Subcutaneous abdominal adipose tissue (tissue), 5 donors: ENCODE data around the gene MKNK1.

Experiments
- H3K27ac ChIP-seq: one replicate; pipeline ENCODE4 v1.7.0; 2013; ENCODE audit warnings: low read depth, mild to moderate bottlenecking, inconsistent platforms, low read length, moderate library complexity
- H3K27me3 ChIP-seq, 5 donors: one replicate each; pipeline ENCODE4 v1.7.0; 2013; ENCODE audit warnings: low read length in 5 of 5, inconsistent platforms in 1 of 5; ENCODE audit not compliant: control insufficient read depth in 5 of 5, insufficient read depth in 4 of 5
- H3K36me3 ChIP-seq, 5 donors: one replicate each; pipeline ENCODE4 v1.7.0; 2013; ENCODE audit warnings: low read length in 5 of 5; ENCODE audit not compliant: control insufficient read depth in 5 of 5, insufficient read depth in 5 of 5
- H3K4me1 ChIP-seq, 5 donors: one replicate each; pipeline ENCODE4 v1.7.0; 2013; ENCODE audit warnings: low read length in 5 of 5, mild to moderate bottlenecking in 3 of 5, moderate library complexity in 1 of 5; ENCODE audit not compliant: control insufficient read depth in 5 of 5, insufficient read depth in 5 of 5
- H3K4me3 ChIP-seq, 5 donors: one replicate each; pipeline ENCODE4 v1.7.0; 2013; ENCODE audit warnings: low read length in 5 of 5, low read depth in 1 of 5
- H3K9ac ChIP-seq, 5 donors: one replicate each; pipeline ENCODE4 v1.7.0; 2013; ENCODE audit warnings: low read length in 5 of 5, mild to moderate bottlenecking in 4 of 5, moderate library complexity in 3 of 5
- H3K9me3 ChIP-seq, 5 donors: one replicate each; pipeline ENCODE4 v1.7.0; 2013; ENCODE audit warnings: low read length in 5 of 5; ENCODE audit not compliant: control insufficient read depth in 5 of 5
- donor health status: healthy.
- donor health status: healthy.
- donor health status: healthy.
- donor health status: healthy.
- donor health status: healthy.

The MKNK1 gene

DNA sequence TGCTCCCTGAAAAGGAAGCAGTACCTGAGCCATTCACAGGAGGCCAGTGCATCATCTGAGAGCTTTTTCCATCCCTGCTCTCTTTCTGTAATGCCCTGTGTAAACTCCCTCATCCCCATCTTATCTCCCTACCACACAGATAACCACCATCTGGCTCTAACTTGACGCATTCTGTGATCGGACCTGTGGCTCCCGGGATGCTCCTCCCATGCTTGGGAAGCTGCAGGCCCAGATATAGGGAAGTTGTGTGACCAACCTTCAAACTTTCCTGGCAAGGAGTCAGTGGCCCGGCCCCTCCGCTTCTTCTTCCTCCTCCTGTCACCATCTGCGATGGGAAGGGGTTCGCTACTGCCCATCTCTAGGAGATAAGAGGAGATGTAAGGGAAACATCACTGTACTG, 21.1 kb downstream of the MKNK1 start:
- Histone ChIP-seq H3K9me3 (no peaks in the 10 kb centered on the region), H3K27me3 (no peaks in the 10 kb centered on the region), H3K9ac (no peak overlapping the region), H3K27ac (no peak overlapping the region), H3K36me3 (peaks cover 16 to 80% (median 69%) of the 10 kb centered on the region in 5 donors), H3K4me1 (peaks cover 0 to 51% (median 25%) of the 10 kb centered on the region in 5 donors), H3K4me3 (no peak overlapping the region)

DNA sequence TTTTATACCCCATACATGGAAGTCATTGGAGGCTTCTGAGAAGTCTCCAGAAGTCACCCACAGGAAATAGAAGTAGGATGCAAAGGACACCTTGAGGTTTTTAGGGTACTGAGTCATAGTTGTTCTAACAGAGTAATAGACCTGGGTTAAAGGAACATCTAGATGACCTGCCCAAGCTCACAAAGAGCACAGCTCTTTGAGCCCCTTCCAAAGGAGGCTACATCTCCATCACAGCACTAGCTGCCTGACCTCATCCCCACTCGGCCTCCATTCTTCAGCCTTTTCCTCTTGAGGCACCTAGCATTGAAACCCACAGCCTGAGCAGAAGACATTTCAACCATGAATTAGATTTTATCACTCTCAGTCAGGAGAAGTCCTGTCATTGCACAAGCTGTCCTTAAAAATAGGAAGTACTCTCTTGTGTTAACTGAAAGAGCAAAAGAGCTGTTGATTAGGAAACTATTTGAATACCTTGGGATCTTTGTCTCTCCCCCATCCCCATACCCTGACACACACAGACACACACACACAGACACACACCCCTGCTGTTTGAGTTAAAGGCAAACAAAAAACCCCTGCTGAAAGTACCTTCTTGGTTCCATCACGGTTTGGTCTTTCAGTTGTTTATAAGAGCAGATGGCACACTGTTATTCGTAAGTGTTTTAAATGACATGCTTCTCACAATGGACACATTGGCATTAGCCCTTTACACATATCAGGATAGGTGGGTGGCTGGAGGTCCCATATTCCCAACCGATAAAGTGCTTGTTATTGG, 22.2 kb downstream of the MKNK1 start:
- no peak overlapping the region for H3K4me3 ChIP-seq
- no peaks in the 10 kb centered on the region for H3K27me3 ChIP-seq
- no peak overlapping the region for H3K27ac ChIP-seq
- H3K9ac ChIP-seq = no peak overlapping the region
- H3K36me3 ChIP-seq = peaks cover 16 to 91% (median 71%) of the 10 kb centered on the region in 5 donors
- no peaks in the 10 kb centered on the region for H3K9me3 ChIP-seq
- peaks cover 0 to 51% (median 25%) of the 10 kb centered on the region in 5 donors for H3K4me1 ChIP-seq

DNA sequence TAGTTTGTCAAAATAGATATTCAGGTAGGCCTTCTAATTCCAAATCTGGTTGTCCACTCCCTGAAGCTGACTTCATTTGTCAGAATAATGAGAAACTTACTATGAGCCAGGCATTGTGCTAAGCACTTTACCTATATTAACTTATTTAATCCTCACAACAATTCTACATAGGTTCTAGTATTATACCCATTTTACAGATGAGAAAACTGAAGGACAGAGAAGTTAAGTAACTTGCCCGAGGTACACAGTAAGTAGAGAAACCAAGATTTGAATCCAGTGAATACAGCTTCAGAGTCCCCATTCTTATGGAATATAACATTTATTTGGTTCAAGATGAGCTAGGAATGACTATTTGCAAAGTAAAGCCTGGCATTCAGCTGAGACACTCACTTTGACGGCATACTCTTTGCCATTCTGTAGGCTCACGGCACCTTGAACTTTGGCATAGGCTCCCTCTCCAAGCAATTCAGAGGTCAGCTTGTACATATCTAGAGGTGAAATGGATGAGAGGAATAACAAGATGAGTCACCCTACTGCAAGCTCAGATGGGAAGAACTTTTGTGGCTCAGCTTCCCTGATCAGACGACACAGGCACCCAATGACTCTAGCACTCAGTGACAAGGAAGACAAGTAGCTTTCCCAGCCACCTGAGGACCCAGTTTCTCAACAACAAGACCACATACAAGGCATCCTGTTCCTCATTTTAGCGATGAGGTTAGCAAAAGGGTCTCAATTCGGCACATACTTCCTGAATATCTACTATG, 23.7 kb downstream of the MKNK1 start:
- H3K9me3 ChIP-seq = no peaks in the 10 kb centered on the region
- H3K27ac ChIP-seq = no peak overlapping the region
- H3K4me1 ChIP-seq = peaks cover 0 to 38% (median 14%) of the 10 kb centered on the region in 5 donors
- peaks cover 16 to 91% (median 74%) of the 10 kb centered on the region in 5 donors for H3K36me3 ChIP-seq
- H3K27me3 ChIP-seq = no peaks in the 10 kb centered on the region
- no peak overlapping the region for H3K9ac ChIP-seq
- no peak overlapping the region for H3K4me3 ChIP-seq

GRCh38 chr1:46577671-46578070, 26.4 kb downstream of the MKNK1 start:
- H3K9ac ChIP-seq = no peak overlapping the region
- H3K27me3 ChIP-seq = no peaks in the 10 kb centered on the region
- H3K9me3 ChIP-seq = no peaks in the 10 kb centered on the region
- H3K4me3 ChIP-seq = no peak overlapping the region
- H3K4me1 ChIP-seq = peaks cover 0 to 26% (median 18%) of the 10 kb centered on the region in 5 donors
- H3K36me3 ChIP-seq = peaks cover 21 to 84% (median 72%) of the 10 kb centered on the region in 5 donors
- H3K27ac ChIP-seq = no peak overlapping the region

DNA sequence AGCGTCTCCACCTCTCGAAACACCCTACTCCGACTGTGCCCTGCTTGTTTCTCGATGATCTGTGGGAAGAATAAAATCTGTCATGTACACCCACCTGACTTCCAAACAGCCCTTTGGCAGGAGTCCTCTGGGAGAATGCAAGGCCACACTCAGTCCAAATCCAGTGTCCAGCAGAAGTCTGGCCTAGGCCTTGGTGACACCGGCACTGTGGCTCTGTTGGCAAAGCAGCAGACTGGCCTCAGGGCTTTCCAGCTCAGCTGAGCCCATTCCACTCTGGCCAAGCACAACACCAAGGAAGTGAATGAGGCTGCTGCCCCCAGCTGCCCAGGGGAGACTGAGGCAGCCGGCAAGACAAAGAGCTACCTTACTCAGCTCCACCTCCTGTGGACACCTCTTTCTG, 27.5 kb downstream of the MKNK1 start:
- Histone ChIP-seq H3K27ac (no peak overlapping the region), H3K9ac (no peak overlapping the region), H3K4me3 (no peak overlapping the region), H3K9me3 (no peaks in the 10 kb centered on the region), H3K36me3 (peaks cover 14 to 78% (median 65%) of the 10 kb centered on the region in 5 donors), H3K27me3 (no peaks in the 10 kb centered on the region), H3K4me1 (peaks cover 0 to 28% (median 20%) of the 10 kb centered on the region in 5 donors)

DNA sequence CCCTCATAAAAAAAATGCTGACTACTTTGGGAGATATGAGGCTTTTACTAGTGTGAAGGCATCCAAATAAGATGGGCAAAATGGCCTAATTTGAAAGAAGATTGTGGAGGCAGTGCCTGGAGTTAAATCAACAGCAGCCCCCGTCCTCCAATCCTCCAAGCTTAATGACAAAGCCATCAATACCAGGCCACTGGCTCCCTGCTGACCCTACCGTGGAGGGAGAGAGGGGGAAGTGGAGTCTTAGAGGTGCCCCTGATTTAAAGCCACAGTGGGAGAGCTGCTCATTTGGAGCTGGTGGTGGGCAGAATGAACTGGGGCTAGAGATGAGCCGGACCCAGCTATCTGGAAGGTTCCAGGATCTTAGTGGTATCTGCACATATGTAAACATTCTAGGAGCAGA, 28.3 kb downstream of the MKNK1 start:
- Histone ChIP-seq H3K4me3 (no peak overlapping the region), H3K9ac (no peak overlapping the region), H3K27me3 (no peaks in the 10 kb centered on the region), H3K27ac (no peak overlapping the region), H3K4me1 (peaks cover 0 to 28% (median 16%) of the 10 kb centered on the region in 5 donors), H3K9me3 (no peaks in the 10 kb centered on the region), H3K36me3 (peaks cover 12 to 80% (median 64%) of the 10 kb centered on the region in 5 donors)

- Histone ChIP-seq H3K36me3 (peaks cover 12 to 79% (median 61%) of the 10 kb centered on the region in 5 donors), H3K27ac (no peak overlapping the region), H3K9me3 (no peaks in the 10 kb centered on the region), H3K27me3 (no peaks in the 10 kb centered on the region), H3K9ac (no peak overlapping the region), H3K4me3 (no peak overlapping the region), H3K4me1 (peaks cover 0 to 28% (median 11%) of the 10 kb centered on the region in 5 donors)
Measured at GRCh38 chr1:46575300-46575699, 28.8 kb downstream of the MKNK1 start.

- Histone ChIP-seq H3K36me3 (peaks cover 12 to 75% (median 52%) of the 10 kb centered on the region in 5 donors), H3K9me3 (no peaks in the 10 kb centered on the region), H3K4me1 (peaks cover 0 to 24% (median 6%) of the 10 kb centered on the region in 5 donors), H3K27me3 (no peaks in the 10 kb centered on the region), H3K9ac (no peak overlapping the region), H3K27ac (no peak overlapping the region), H3K4me3 (no peak overlapping the region)
Measured at GRCh38 chr1:46571691-46572225, 32.3 kb downstream of the MKNK1 start.

DNA sequence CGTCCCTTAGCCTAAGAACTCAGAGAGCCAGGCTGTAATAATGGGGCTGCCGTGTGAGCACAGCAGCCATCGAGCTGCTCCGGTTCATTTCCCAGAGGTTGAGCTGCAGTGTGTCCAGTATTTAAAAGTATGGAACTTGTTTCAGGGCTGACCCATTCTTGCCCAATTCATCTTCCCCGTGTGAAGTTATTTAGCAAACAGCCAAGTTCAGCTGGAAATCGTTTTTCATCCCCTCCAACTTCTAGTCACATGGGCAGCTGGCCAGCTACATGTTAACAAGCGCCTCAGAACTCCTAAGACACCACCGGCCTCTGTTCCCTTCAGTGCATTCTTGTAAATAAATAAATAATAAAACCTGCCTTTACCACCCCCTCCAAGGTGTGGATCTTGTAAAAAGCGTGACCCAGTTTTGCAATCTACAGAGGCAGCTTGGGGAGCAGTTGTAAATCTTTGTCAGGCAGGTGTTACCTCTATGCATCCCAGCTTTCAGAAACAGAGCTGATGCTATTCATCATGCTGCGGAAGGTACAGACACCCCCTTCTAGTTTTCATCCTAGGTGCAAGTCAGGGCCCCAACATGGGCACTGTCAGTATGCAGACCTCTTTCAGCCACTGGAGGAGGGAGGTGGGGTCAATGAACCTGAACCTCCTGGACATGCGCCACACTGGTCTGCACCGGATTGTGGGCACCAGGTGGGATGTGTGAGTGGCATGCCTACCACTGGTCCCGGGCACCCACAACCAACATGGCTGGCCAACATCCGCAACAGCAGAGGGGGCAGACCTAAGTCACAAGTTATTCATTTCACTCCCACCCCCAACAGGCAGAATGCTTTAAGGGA, 34.0 kb downstream of the MKNK1 start:
- H3K27me3 ChIP-seq = no peaks in the 10 kb centered on the region
- H3K36me3 ChIP-seq = peaks cover 19 to 76% (median 52%) of the 10 kb centered on the region in 5 donors
- no peak overlapping the region for H3K27ac ChIP-seq
- H3K9ac ChIP-seq = peak overlapping the region in 1 of 5 donors; percentile 12
- H3K9me3 ChIP-seq = no peaks in the 10 kb centered on the region
- H3K4me1 ChIP-seq = peaks cover 0 to 24% (median 6%) of the 10 kb centered on the region in 5 donors
- H3K4me3 ChIP-seq = no peak overlapping the region
